A673 (cell line): ENCODE data around the gene PCDHGA7.

Experiments used
- EZH2 ChIP-seq: fragments of 200-600 bp; sonication (generic); IDR thresholded peaks from 2 replicates; pipeline ENCODE4 v1.6.1; 2017; ENCODE audit warnings: borderline replicate concordance, low read depth, mild to moderate bottlenecking, mixed read lengths, antibody characterized with exemption, low read length; ENCODE audit not compliant: poor library complexity, severe bottlenecking
- TF ChIP-seq, protein P1 (sequence below): fragments of 300-800, 200-600 bp; sonication (generic); conservative IDR thresholded peaks from 2 replicates; pipeline ENCODE4 v1.5.1; 2017; ENCODE audit warnings: low read depth, mild to moderate bottlenecking, antibody characterized with exemption, low read length, moderate library complexity, mixed read lengths

DNA sequence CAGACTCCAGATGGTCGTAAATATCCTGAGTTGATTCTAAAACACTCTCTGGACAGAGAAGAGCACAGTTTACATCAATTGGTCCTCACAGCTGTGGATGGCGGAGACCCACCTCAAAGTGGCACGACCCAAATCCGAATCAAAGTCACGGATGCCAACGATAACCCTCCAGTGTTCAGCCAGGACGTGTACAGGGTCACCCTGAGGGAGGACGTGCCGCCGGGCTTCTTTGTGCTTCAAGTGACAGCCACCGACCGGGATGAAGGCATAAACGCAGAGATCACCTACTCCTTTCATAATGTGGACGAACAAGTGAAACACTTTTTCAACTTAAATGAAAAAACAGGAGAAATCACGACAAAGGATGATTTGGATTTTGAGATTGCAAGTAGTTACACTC, 21.9 kb upstream of the PCDHGA7 start:
- no peak for TF ChIP-seq EZH2
- TF ChIP-seq, protein P1, sequence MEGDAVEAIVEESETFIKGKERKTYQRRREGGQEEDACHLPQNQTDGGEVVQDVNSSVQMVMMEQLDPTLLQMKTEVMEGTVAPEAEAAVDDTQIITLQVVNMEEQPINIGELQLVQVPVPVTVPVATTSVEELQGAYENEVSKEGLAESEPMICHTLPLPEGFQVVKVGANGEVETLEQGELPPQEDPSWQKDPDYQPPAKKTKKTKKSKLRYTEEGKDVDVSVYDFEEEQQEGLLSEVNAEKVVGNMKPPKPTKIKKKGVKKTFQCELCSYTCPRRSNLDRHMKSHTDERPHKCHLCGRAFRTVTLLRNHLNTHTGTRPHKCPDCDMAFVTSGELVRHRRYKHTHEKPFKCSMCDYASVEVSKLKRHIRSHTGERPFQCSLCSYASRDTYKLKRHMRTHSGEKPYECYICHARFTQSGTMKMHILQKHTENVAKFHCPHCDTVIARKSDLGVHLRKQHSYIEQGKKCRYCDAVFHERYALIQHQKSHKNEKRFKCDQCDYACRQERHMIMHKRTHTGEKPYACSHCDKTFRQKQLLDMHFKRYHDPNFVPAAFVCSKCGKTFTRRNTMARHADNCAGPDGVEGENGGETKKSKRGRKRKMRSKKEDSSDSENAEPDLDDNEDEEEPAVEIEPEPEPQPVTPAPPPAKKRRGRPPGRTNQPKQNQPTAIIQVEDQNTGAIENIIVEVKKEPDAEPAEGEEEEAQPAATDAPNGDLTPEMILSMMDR = no peak
